H9 (cell line): Measurements from ENCODE around the gene SUMO2. TPM values are rescaled to one million over a fixed set of nuclear protein-coding genes. Genes with fewer than 3 reads are reported as not detected.
A peak's percentile ranks its signal among the peaks of the same experiment; 100 is the strongest.

Experiments
- DNase-seq: peaks from one replicate; pipeline ENCODE4 v3.0.0-alpha.2; 2017
- H2AFZ ChIP-seq: one replicate; pipeline ENCODE4 v1.6.1; 2013; ENCODE audit warnings: mild to moderate bottlenecking, low read length, control low read depth, moderate library complexity
- H2AK5ac ChIP-seq: 2 replicates; pipeline ENCODE4 v1.6.1; 2013; ENCODE audit warnings: low read length, control low read depth, mixed read lengths; ENCODE audit not compliant: insufficient read length
- H2BK120ac ChIP-seq: one replicate; pipeline ENCODE4 v1.6.1; 2013; ENCODE audit warnings: low read depth, mild to moderate bottlenecking, low read length, control low read depth, inconsistent platforms; ENCODE audit not compliant: poor library complexity, severe bottlenecking
- H2BK12ac ChIP-seq: 2 replicates; pipeline ENCODE4 v1.6.1; 2013; ENCODE audit warnings: low read length, control low read depth, mixed read lengths, low read depth; ENCODE audit not compliant: insufficient read length
- H2BK15ac ChIP-seq: 2 replicates; pipeline ENCODE4 v1.6.1; 2013; ENCODE audit warnings: low read depth, low read length, control low read depth
- H2BK20ac ChIP-seq: one replicate; pipeline ENCODE4 v1.6.1; 2013; ENCODE audit warnings: low read depth, mild to moderate bottlenecking, low read length, control low read depth, inconsistent platforms; ENCODE audit not compliant: poor library complexity, severe bottlenecking
- H2BK5ac ChIP-seq: 2 replicates; pipeline ENCODE4 v1.6.1; 2013; ENCODE audit warnings: low read length, control low read depth, mixed read lengths; ENCODE audit not compliant: insufficient read length
- H3K14ac ChIP-seq: 2 replicates; pipeline ENCODE4 v1.6.1; 2013; ENCODE audit warnings: low read length, control low read depth; ENCODE audit not compliant: insufficient read depth
- H3K18ac ChIP-seq: 2 replicates; pipeline ENCODE4 v1.6.1; 2013; ENCODE audit warnings: low read depth, mild to moderate bottlenecking, mixed read lengths, low read length, control low read depth; ENCODE audit not compliant: insufficient read length
- H3K23ac ChIP-seq: 2 replicates; pipeline ENCODE4 v1.6.1; 2013; ENCODE audit warnings: low read length, control low read depth, mixed read lengths, low read depth; ENCODE audit not compliant: insufficient read length
- H3K23me2 ChIP-seq: 2 replicates; pipeline ENCODE4 v1.6.1; 2013; ENCODE audit warnings: low read depth, mild to moderate bottlenecking, mixed read lengths, low read length, control low read depth; ENCODE audit not compliant: insufficient read length, poor library complexity, severe bottlenecking
- H3K27ac ChIP-seq: 2 replicates; pipeline ENCODE4 v1.5.1; 2013; ENCODE audit warnings: low read length, control low read depth, mixed read lengths, low read depth; ENCODE audit not compliant: insufficient read length
- H3K27me3 ChIP-seq: 2 replicates; pipeline ENCODE4 v1.6.1; 2013; ENCODE audit warnings: low read length, control low read depth, inconsistent platforms; ENCODE audit not compliant: insufficient read depth
- H3K4ac ChIP-seq: 2 replicates; pipeline ENCODE4 v1.6.1; 2013; ENCODE audit warnings: low read depth, mild to moderate bottlenecking, control low read depth, inconsistent platforms, low read length, moderate library complexity
- H3K4me1 ChIP-seq: 2 replicates; pipeline ENCODE4 v1.6.1; 2013; ENCODE audit warnings: low read length, control low read depth, inconsistent platforms; ENCODE audit not compliant: insufficient read depth
- H3K4me2 ChIP-seq: 2 replicates; pipeline ENCODE4 v1.6.1; 2013; ENCODE audit warnings: low read length, control low read depth, mixed read lengths; ENCODE audit not compliant: insufficient read length, insufficient read depth
- H3K56ac ChIP-seq: 2 replicates; pipeline ENCODE4 v1.6.1; 2013; ENCODE audit warnings: low read depth, mild to moderate bottlenecking, mixed read lengths, low read length, control low read depth; ENCODE audit not compliant: insufficient read length
- H3K79me1 ChIP-seq: 2 replicates; pipeline ENCODE4 v1.6.1; 2013; ENCODE audit warnings: low read depth, mild to moderate bottlenecking, moderate library complexity, low read length, control low read depth, inconsistent platforms; ENCODE audit not compliant: insufficient read depth, poor library complexity, severe bottlenecking
- H3K79me2 ChIP-seq: 2 replicates; pipeline ENCODE4 v1.6.1; 2013; ENCODE audit warnings: low read length, control low read depth, inconsistent platforms; ENCODE audit not compliant: insufficient read depth
- H3K9ac ChIP-seq: 2 replicates; pipeline ENCODE4 v1.6.1; 2013; ENCODE audit warnings: low read length, control low read depth, mixed read lengths; ENCODE audit not compliant: insufficient read length; ENCODE audit errors: extremely low read depth
- H3K9me3 ChIP-seq: one replicate; pipeline ENCODE4 v1.6.1; 2013; ENCODE audit warnings: low read depth, low read length, inconsistent platforms; ENCODE audit not compliant: control insufficient read depth
- H3T11ph ChIP-seq: one replicate; pipeline ENCODE4 v1.6.1; 2013; ENCODE audit warnings: mild to moderate bottlenecking, low read length, control low read depth, inconsistent platforms
- H4K20me1 ChIP-seq: one replicate; pipeline ENCODE4 v1.6.1; 2013; ENCODE audit not compliant: control insufficient read depth, insufficient read length, insufficient read depth
- H4K5ac ChIP-seq: 2 replicates; pipeline ENCODE4 v1.6.1; 2013; ENCODE audit warnings: low read depth, mild to moderate bottlenecking, mixed read lengths, low read length, control low read depth; ENCODE audit not compliant: insufficient read length
- H4K8ac ChIP-seq: replicated peaks from 2 replicates; pipeline ENCODE4 v1.6.1; 2013; ENCODE audit warnings: low read length, control low read depth, mixed read lengths, low read depth; ENCODE audit not compliant: insufficient read length
- H4K91ac ChIP-seq: 2 replicates; pipeline ENCODE4 v1.6.1; 2013; ENCODE audit warnings: low read depth, mild to moderate bottlenecking, moderate library complexity, mixed read lengths, low read length, control low read depth; ENCODE audit not compliant: insufficient read length
- H3K27ac Mint-ChIP-seq, 3 experiments: 2 replicates in 2 of 3; 3 replicates in 1 of 3; pipeline ENCODE4 v1.8.0; 2020 to 2021; ENCODE audit warnings: mixed read lengths in 3 of 3, mild to moderate bottlenecking in 1 of 3, moderate library complexity in 1 of 3
- H3K27me3 Mint-ChIP-seq: 2 replicates; pipeline ENCODE4 v1.8.0; 2021; ENCODE audit warnings: low read depth, mild to moderate bottlenecking, moderate library complexity, mixed read lengths
- H3K36me3 Mint-ChIP-seq, 3 experiments: 2 replicates in 2 of 3; 3 replicates in 1 of 3; pipeline ENCODE4 v1.8.0; 2020 to 2021; ENCODE audit warnings: low read depth in 3 of 3, mixed read lengths in 3 of 3; ENCODE audit not compliant: insufficient read depth in 1 of 3
- H3K4me1 Mint-ChIP-seq, 2 experiments: 2 replicates each; pipeline ENCODE4 v1.8.0; 2020; ENCODE audit warnings: mixed read lengths in 2 of 2
- H3K4me3 Mint-ChIP-seq, 2 experiments: 2 replicates in 1 of 2; 3 replicates in 1 of 2; pipeline ENCODE4 v1.8.0; 2020 to 2021; ENCODE audit warnings: mild to moderate bottlenecking in 2 of 2, mixed read lengths in 2 of 2, moderate library complexity in 1 of 2
- H3K9me3 Mint-ChIP-seq, 2 experiments: 2 replicates in 1 of 2; 3 replicates in 1 of 2; pipeline ENCODE4 v1.8.0; 2020; ENCODE audit warnings: mild to moderate bottlenecking in 2 of 2, mixed read lengths in 2 of 2, moderate library complexity in 1 of 2
- CTCF ChIP-seq: fragments of 200-600 bp; sonication (generic); conservative IDR thresholded peaks from 3 replicates; pipeline ENCODE4 v1.8.0; 2021; ENCODE audit warnings: antibody characterized with exemption, mild to moderate bottlenecking
- WGBS: extraction: QIAGEN DNeasy Blood & Tissue Kit; methylation state at CpG from one replicate; pipeline ENCODE4 v1.1.7; 2013; ENCODE audit warnings: missing lambda C conversion rate, low lambda C conversion rate, mixed read lengths; ENCODE audit not compliant: insufficient read length; ENCODE audit errors: extremely low coverage; 5-methylcytosine and 5-hydroxymethylcytosine counted together
- long read RNA-seq: library from polyadenylated mRNA; unstranded; transcript quantifications from one replicate; pipeline ENCODE4 v2.0.0, GENCODE V29; 2020
- total RNA-seq: library from RNA; stranded (reverse); gene quantifications from 2 replicates; pipeline ENCODE4 v1.2.1, GENCODE V29; 2021

The SUMO2 gene
- 813 and 824 TPM in 2 replicates for total RNA-seq
- long read RNA-seq, transcript SUMO2-201 (3 exons, 809 nt) = minor isoform, 8 of 1,351 reads
- long read RNA-seq, transcript SUMO2-203 (4 exons, 490 nt) = minor isoform, 57 of 1,351 reads
- long read RNA-seq, transcript SUMO2-202 (4 exons, 3,190 nt) = major isoform, 1,264 of 1,351 reads
- long read RNA-seq, partial matches to known transcripts = 8 of 1,351 reads
- long read RNA-seq, other reads (novel, unspliced or antisense) = 14 of 1,351 reads

- H3K79me2 ChIP-seq = peaks cover 38% of the 10 kb centered on the region
Measured at GRCh38 chr17:75182569-75183436, at the start of gene SUMO2. TSS of gene SUMO2 (minus strand) at chr17:75182959. CDS start at chr17:75182834, 125 bp downstream.

More at GRCh38 chr17:75182569-75183436, at the start of gene SUMO2:
- Histone ChIP-seq H3K14ac (peak within 1 kb of the TSS; percentile 92), H3K27ac (peak within 1 kb of the TSS; percentile 22), H3K56ac (no peak within 1 kb of the TSS), H3T11ph (no peak within 1 kb of the TSS), H2BK5ac (no peak within 1 kb of the TSS), H2AK5ac (no peak within 1 kb of the TSS), H4K5ac (no peak within 1 kb of the TSS), H2BK120ac (no peak within 1 kb of the TSS), H3K9ac (peak within 1 kb of the TSS; percentile 95), H3K4me1 (no peaks in the 10 kb centered on the region), H4K20me1 (no peaks in the 10 kb centered on the region), H3K27me3 (no peaks in the 10 kb centered on the region), H2BK20ac (no peak within 1 kb of the TSS), H4K91ac (peak within 1 kb of the TSS; percentile 99), H2BK15ac (no peak within 1 kb of the TSS), H3K4me2 (peak within 1 kb of the TSS; percentile 80), H2BK12ac (no peak within 1 kb of the TSS), H3K23ac (no peak within 1 kb of the TSS), H3K18ac (peak within 1 kb of the TSS; percentile 80), H3K79me1 (peaks cover 6% of the 10 kb centered on the region), H2AFZ (no peak within 1 kb of the TSS), H3K23me2 (peaks cover 10% of the 10 kb centered on the region), H3K4ac (no peak within 1 kb of the TSS; the same call in 1 of the 2 replicates), H3K9me3 (no peaks in the 10 kb centered on the region), H4K8ac (no peak within 1 kb of the TSS)
- Mint-ChIP-seq H3K4me1 (peaks cover 12 to 29% of the 10 kb centered on the region in 2 experiments), H3K4me3 (peak within 1 kb of the TSS; percentile 88 to 89), H3K27ac (peak within 1 kb of the TSS; percentile 96 to 99 (median 98)), H3K36me3 (peaks cover 19 to 39% (median 39%) of the 10 kb centered on the region in 3 experiments), H3K9me3 (no peaks in the 10 kb centered on the region), H3K27me3 (no peaks in the 10 kb centered on the region; the same call in 1 of the 2 replicates)
- WGBS = no CpG with 5 or more reads among the region's 92 CpGs
- peak; percentile 97 for DNase-seq
- TF ChIP-seq CTCF = no peak
